Activated T-cell treated with anti-CD3 and anti-CD28 coated beads for 1 hour (primary cell): Measurements from ENCODE around the gene ZCCHC13.
"Not testable (repeated sequence)": the region's sequence is repeated elsewhere in the genome, so short reads cannot be mapped to it uniquely, and the experiment has no call there.

Experiments used
- DNase-seq: peaks from one replicate; pipeline ENCODE4 v3.0.0-alpha.2; 2020; ENCODE audit warnings: low read depth

The ZCCHC13 gene

GRCh38 chrX:74304016-74304415, at the start of gene ZCCHC13:
Gene ZCCHC13 (plus strand): TSS chrX:74304180. CDS start chrX:74304267, 87 bp downstream.
- no peak for DNase-seq

DNA sequence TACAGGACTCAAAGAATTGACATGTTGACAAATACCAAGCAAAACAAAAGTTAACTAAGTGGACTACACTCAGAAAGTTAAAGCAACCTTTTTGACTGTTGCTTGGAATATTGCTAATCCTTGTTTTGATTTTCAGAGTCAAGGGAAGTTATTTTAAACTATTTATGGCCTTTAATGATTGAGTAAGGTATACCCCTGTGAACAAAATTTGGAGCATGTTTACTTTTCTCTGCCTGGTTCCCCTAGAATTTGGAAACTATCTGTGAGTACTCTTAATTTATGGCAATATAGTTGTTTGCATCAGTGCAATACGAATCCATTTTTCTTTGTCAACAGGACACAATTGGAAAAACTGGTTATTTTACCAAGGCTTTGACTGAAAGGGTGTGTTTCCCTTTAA, 45.9 kb upstream of the ZCCHC13 start:
- not testable (repeated sequence) for DNase-seq

- DNase-seq, result no peak
These were observed 44.0 kb upstream of the ZCCHC13 start for GRCh38 chrX:74259885-74260491.

DNA sequence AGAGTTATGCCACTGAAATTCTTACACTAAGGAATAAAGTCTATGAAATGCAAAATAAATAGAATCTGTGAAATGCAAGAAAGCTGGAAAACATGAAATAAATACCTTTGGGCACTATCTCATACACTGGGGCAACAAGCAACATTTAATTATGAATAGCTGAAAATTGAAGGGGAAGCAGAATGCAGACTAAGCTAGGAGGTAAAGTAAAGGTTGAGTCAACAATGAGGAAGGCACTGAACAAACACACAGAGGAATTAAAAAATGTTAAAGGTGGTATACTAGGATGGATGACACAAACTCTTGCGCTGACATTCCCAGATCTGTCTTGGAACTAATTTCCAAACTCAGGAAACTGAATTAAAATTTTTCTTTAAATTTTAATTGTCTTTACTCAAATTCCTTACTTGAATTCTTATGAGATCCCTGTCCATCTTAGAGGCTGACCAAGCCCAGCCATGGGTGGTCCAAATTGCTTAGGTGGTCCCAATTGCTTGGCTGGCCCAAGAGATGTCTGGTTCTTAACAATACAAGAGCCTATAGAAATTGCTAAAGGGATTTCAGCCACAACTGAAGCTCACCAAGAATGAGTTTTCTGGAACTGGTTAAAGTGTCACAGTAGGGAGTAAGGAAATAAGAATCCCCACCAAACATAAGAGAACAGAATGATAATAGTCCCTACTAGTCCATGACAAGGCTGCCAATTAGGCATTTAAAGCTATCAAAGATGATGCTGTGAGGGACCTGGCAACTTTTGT, 41.3 kb upstream of the ZCCHC13 start:
- no peak for DNase-seq

GRCh38 chrX:74270393-74270792, 33.6 kb upstream of the ZCCHC13 start:
- no peak for DNase-seq

DNA sequence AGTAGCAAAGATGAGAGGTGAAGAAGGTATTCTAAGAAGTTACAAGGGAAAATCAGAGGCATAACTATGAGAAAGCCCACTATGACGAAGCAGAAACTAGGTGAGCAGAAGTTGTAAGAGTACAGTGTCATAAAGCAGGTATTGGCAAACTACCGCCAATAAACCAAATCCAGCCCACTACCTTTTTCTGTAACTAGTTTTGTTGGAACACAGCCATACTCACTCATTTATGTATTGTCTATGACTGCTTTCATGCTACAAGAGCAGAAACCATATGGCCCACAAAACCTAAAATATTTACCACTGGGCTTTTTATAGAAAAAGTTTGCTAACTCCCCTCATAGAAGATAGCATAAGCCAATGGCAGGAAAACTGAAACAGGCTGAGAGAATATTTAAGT, 31.8 kb upstream of the ZCCHC13 start:
- DNase-seq, result no peak

GRCh38 chrX:74274516-74274915, 29.5 kb upstream of the ZCCHC13 start:
- DNase-seq, result no peak

DNA sequence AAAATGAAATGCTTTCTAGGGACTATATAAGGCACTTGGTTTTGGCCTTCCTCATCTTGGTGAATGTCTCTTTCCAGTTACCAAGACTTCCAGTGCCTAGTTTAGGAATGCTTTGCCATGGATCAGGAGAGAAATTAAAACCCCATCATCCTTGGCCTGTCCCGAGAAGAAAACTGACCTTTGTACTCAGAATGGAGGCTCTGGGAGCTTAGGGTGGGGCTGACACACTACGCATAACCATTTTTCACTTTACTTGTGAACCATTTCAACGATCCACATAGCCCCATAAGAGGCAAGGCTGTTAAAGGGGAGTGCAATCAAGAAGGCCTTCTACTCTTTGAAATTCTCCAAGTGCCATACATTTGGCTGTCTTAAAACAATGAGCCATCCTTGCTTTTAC, 26.7 kb upstream of the ZCCHC13 start:
- no peak for DNase-seq

- DNase-seq, result no peak
These were observed 26.1 kb upstream of the ZCCHC13 start for GRCh38 chrX:74277846-74278245.

GRCh38 chrX:74280759-74281158, 23.2 kb upstream of the ZCCHC13 start:
- no peak for DNase-seq

DNA sequence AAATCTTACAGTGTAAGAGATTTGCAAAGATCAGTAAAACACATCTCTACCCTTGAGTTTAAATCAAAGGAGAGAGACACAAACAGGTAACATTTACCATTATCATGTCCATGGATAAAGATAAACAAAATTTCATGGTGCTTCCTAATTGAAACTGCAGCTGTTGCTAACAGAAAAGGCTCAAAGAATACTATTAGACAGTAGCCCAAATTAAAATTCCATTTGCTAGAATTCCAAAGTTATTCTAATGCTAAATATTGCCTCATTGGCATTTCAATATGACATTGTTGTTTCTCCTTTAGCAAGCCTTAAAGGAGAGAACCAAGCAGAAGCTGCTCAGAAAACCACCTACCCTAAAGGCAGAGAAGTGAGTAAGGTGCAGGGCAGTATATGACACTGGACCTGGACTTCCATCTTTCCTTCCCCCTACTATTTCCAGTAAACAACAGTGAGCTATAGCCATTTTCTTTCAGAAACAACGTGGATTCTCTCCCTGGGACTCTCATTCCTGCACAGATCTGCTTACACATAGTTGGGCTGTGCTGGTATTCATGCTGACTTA, 19.5 kb upstream of the ZCCHC13 start:
- no peak for DNase-seq

DNA sequence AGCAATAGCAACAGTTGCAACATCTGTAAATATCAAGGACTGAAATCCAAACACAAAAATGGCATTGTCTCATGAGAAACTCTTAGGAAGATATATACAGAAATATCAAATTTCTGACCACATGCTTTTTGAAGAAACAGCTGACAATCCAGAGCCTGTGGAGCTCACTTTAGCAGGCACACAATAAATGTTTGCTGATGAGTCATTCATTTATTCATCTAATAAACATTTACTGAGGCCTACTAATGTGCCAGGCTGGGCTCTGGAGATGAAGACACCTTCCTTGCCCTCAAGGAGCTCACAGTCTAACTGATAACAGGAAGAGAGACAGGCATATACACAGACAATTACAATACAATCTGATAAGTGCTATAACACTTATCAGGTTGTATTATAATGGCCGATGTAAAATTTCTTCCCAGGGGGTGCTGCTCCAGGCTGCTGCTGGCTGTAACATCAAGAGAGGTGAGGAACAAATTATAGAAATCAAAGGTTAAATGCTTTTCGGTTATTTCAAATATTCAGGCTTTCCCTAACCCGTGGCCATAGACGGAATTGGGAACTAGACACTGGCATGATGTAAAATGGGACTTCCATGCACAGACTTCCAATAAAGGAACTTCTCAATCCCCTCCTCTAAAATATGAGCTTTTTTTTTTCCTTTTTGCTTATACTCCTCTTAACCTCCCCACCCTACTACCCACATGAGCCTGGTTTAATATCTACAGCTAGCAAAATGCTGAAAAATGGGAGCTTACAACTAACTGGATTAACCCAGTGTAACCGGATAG, 16.8 kb upstream of the ZCCHC13 start:
- no peak for DNase-seq

- no peak for DNase-seq
These were observed 12.4 kb upstream of the ZCCHC13 start for GRCh38 chrX:74291577-74291963.

GRCh38 chrX:74291964-74292807, 11.8 kb upstream of the ZCCHC13 start:
- DNase-seq, result peak; percentile 71

GRCh38 chrX:74292808-74293123, 11.2 kb upstream of the ZCCHC13 start:
- no peak for DNase-seq

DNA sequence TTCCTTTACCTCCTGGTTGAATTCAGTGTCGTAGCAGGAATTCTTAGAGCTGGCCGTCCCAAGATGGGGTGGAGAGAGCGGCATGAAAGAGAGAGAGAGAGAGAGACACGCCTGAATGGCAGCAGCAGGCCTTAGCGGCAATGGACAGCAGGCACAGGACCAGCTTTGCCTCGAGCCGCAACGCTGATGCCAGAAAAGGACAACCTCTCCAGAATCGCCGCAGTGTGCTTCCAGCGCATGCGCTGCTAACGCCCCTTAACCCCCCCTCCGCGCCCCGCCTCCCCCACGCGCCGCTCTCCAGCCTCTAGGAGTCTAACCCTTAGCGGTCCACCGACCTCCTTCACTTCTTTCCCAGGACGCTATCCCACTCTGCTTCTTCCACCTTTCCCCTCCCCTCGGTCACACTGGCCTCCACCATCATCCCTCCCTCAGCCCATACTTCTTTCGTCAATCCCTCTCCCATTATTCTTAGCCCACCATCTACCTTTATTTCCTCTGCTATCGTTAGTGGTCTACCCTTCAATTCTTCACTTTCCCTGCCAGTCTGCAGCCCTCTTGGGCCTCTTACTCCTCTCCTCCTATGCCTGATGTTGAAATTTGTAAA, 10.5 kb upstream of the ZCCHC13 start:
- peak; percentile 53 for DNase-seq

DNA sequence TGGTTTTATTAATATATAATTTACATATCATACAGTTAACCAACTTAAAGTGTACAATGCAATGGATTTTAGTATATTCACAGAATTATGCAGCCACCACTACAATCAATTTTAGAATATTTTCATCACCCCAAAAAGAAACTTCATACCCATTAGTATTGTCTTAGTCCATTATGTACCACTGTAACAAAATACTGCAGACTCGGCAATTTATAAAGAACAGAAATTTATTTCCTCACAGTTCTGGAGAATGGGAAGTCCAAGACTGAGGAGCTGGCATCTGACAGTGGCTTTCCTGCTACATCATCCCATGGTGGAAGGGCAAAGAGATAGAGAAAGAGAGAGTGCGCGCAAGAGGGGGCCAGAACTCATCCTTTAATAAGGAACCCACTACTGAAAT, 8.9 kb upstream of the ZCCHC13 start:
- DNase-seq, result no peak

DNA sequence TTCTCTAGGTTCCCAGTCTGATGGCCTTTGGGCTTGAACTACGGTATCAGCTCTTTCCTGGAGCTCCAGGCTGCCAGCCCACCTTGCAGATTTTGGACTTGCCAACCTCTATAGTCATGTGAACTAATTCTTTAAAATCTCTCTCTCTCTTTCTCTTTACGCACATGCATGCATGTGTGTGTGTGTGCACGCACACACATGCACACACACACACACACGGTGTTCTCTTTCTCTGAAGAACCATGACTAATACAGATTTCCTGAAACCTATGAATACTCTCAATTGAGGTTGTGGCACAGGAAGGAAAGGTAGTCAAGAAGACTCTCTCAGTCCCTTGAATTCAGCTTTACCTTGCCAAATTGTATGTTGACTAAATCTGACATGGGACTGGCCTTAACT, 6.2 kb upstream of the ZCCHC13 start:
- no peak for DNase-seq

DNA sequence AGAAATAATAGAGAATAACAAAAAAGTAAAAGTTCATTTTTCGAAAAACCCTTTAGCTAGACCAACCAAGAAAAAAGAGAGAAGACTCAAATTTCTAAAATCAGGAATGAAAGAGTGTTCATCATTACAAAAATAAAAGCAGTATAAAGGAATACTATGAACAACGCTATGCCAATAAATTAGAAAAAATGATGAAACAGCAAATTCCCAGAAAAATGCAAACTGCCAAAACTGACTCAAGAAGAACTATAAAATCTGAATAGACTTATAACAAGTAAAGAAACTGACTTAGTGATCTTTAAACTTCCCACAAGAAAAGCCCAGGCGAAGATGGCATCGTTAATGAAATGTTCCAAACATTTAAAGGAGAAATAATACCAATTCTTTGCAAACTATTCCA, 3.1 kb upstream of the ZCCHC13 start:
- no peak for DNase-seq

DNA sequence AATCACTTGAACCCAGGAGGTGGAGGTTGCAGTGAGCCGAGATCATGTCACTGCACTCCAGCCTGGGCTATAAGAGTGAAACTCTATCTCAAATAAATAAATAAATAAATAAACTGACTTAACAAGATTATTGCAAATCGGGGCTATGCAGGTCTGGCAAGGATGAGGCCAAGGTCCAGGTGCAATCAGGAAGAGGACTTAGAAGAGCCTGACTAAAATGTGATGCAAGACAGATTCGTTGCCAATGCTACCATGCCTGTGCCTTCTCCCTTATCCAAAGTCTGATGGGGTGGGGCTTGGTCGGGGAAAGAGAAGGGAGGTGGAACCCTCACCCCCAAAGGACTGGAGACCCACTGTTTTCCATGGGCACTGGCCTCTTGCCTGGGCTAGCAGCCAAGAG, 14.7 kb downstream of the ZCCHC13 start:
- DNase-seq, result no peak

DNA sequence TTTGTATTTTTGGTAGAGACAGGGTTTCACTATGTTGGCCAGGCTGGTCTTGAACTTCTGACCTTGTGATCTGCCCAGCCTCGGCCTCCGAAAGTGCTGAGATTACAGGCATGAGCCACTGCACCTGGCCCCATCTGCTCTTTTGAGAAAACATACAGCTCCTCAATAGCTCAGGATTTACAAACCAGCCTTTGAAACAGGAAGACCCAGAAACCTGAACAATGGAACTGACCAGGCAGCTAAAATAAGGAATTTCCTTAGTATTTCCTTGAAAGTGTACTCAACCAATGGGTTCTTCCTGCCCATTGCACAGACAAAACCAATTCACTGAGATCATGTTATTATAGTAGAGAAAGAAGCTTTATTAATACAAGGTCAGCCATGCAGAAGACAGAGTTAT, 15.3 kb downstream of the ZCCHC13 start:
- not testable (repeated sequence) for DNase-seq

DNA sequence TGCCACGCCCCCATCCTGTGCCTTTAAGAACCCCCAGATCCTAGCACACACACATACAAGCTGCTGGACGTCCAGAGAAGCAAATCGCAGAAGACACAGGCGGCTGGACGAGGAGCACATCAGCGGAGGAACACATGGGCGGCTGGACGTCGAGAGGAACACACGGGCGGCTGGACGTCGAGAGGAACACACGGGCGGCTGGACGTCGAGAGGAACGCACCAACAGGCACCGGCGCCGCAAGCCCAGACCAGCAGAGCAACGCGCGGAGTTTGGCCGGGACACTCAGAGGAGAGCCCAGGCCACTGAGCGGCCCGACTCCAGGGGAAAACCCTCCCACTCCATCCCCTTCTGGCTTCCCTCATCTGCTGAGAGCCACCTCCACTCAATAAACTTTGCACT, 17.2 kb downstream of the ZCCHC13 start:
- no peak for DNase-seq
